Natural killer cell (primary cell): Measurements from ENCODE around the gene HPS5. TPM values are rescaled to one million over a fixed set of nuclear protein-coding genes. Genes with fewer than 3 reads are reported as not detected.
A peak's percentile ranks its signal among the peaks of the same experiment; 100 is the strongest.
"Not testable (repeated sequence)": the region's sequence is repeated elsewhere in the genome, so short reads cannot be mapped to it uniquely, and the experiment has no call there.

ENCODE experiments used
- ATAC-seq, 3 donors: fragments of 150-1000 bp in 2 of 3; fragments of 200-7000 bp in 1 of 3; cut with Tn5 transposase; 1 replicate in 1 of 3; 2 replicates in 2 of 3; pipeline ENCODE4 v1.10.0; 2021; ENCODE audit warnings: mild to moderate bottlenecking in 2 of 3, moderate library complexity in 2 of 3
- DNase-seq, 2 donors: peaks; one replicate each; pipeline versions ENCODE4 v3.0.0 to v3.0.0-alpha.2; 2013 to 2021; ENCODE audit warnings: mixed read lengths in 1 of 2
- H3K27ac ChIP-seq: one replicate; pipeline ENCODE4 v1.5.1; 2013; ENCODE audit warnings: mild to moderate bottlenecking, low read length
- H3K27me3 ChIP-seq: one replicate; pipeline ENCODE4 v1.6.1; 2013; ENCODE audit warnings: low read length; ENCODE audit not compliant: control insufficient read depth, insufficient read depth
- H3K36me3 ChIP-seq: one replicate; pipeline ENCODE4 v1.6.1; 2013; ENCODE audit warnings: low read length; ENCODE audit not compliant: control insufficient read depth, insufficient read depth
- H3K4me1 ChIP-seq: one replicate; pipeline ENCODE4 v1.6.1; 2013; ENCODE audit warnings: low read length; ENCODE audit not compliant: control insufficient read depth, insufficient read depth
- H3K4me3 ChIP-seq: one replicate; pipeline ENCODE4 v1.5.1; 2013; ENCODE audit warnings: low read length
- H3K9me3 ChIP-seq: one replicate; pipeline ENCODE4 v1.6.1; 2013; ENCODE audit warnings: low read length; ENCODE audit not compliant: control insufficient read depth, insufficient read depth
- H3K27ac Mint-ChIP-seq, 2 donors: one replicate each; pipeline ENCODE4 v1.8.0; 2022; ENCODE audit warnings: mild to moderate bottlenecking in 2 of 2, mixed read lengths in 2 of 2, moderate library complexity in 1 of 2
- H3K27me3 Mint-ChIP-seq, 2 donors: one replicate each; pipeline ENCODE4 v1.8.0; 2022; ENCODE audit warnings: low read depth in 2 of 2, mixed read lengths in 2 of 2
- H3K36me3 Mint-ChIP-seq: one replicate; pipeline ENCODE4 v1.8.0; 2022; ENCODE audit warnings: mixed read lengths
- H3K4me1 Mint-ChIP-seq, 2 donors: one replicate each; pipeline ENCODE4 v1.8.0; 2022; ENCODE audit warnings: mixed read lengths in 2 of 2
- H3K4me3 Mint-ChIP-seq: one replicate; pipeline ENCODE4 v1.8.0; 2022; ENCODE audit warnings: mild to moderate bottlenecking, moderate library complexity, mixed read lengths
- H3K9me3 Mint-ChIP-seq, 2 donors: one replicate each; pipeline ENCODE4 v1.8.0; 2022; ENCODE audit warnings: mixed read lengths in 2 of 2
- CTCF ChIP-seq: fragments of 200-600 bp; IDR thresholded peaks from one replicate; pipeline ENCODE4 v1.8.0; 2022; ENCODE audit warnings: antibody characterized with exemption
- WGBS: methylation state at CpG from one replicate; pipeline ENCODE4 v1.1.7; 2013; ENCODE audit warnings: missing lambda C conversion rate; ENCODE audit not compliant: insufficient coverage; 5-methylcytosine and 5-hydroxymethylcytosine counted together
- intact Hi-C: fragments of 100-400 bp; cut with micrococcal nuclease; formaldehyde crosslinking; loops from one replicate; pipeline ENCODE4 v1.14.2; 2022
- total RNA-seq, 4 donors: library from RNA; stranded (reverse); fragments of 120-200 nt in 1 of 4; gene quantifications; one replicate each; pipeline versions ENCODE4 v1.2.3 to v1.2.4, GENCODE V29; 2013 to 2022

HPS5 gene
- total RNA-seq, 3 donors from 2014 or later (not counting 1 experiment from before 2014, with no cell fraction given) = 11.5 to 14.5 (median 14.0) TPM

- H3K27ac ChIP-seq = no peak overlapping the region
- H3K36me3 ChIP-seq = no peaks in the 10 kb centered on the region
- no peaks in the 10 kb centered on the region for H3K4me1 ChIP-seq
- 86% methylated on average over 4 of the region's 4 CpGs for WGBS
- ATAC-seq = no peak
- Mint-ChIP-seq H3K27me3 (no peaks in the 10 kb centered on the region), H3K4me3 (no peak overlapping the region), H3K4me1 (no peaks in the 10 kb centered on the region), H3K36me3 (no peaks in the 10 kb centered on the region), H3K27ac (no peak overlapping the region), H3K9me3 (no peaks in the 10 kb centered on the region)
- no peaks in the 10 kb centered on the region for H3K27me3 ChIP-seq
- no peak overlapping the region for H3K4me3 ChIP-seq
- H3K9me3 ChIP-seq = no peaks in the 10 kb centered on the region
- DNase-seq = no peak
- intact Hi-C loops = no loop called here
- no peak for TF ChIP-seq CTCF
These were observed 50.7 kb downstream of the HPS5 start for GRCh38 chr11:18271206-18271605.

- H3K4me1 ChIP-seq = peaks cover 3% of the 10 kb centered on the region
- no peaks in the 10 kb centered on the region for H3K9me3 ChIP-seq
- Mint-ChIP-seq H3K9me3 (no peaks in the 10 kb centered on the region), H3K4me1 (no peaks in the 10 kb centered on the region), H3K27ac (no peak overlapping the region), H3K4me3 (no peak overlapping the region), H3K27me3 (no peaks in the 10 kb centered on the region), H3K36me3 (no peaks in the 10 kb centered on the region)
- H3K4me3 ChIP-seq = no peak overlapping the region
- WGBS = 83% methylated on average over 4 of the region's 4 CpGs
- TF ChIP-seq CTCF = no peak
- DNase-seq (no peak), ATAC-seq (no peak)
- intact Hi-C loops = no loop called here
- H3K27ac ChIP-seq = no peak overlapping the region
- H3K27me3 ChIP-seq = no peaks in the 10 kb centered on the region
- no peaks in the 10 kb centered on the region for H3K36me3 ChIP-seq
These were observed 51.8 kb downstream of the HPS5 start for GRCh38 chr11:18270102-18270501.

- H3K27me3 ChIP-seq, ATAC-seq, DNase-seq, H3K4me3 Mint-ChIP-seq, H3K27me3 Mint-ChIP-seq, H3K9me3 ChIP-seq, H3K36me3 Mint-ChIP-seq, H3K4me1 Mint-ChIP-seq, H3K4me3 ChIP-seq, H3K27ac ChIP-seq, H3K4me1 ChIP-seq, H3K9me3 Mint-ChIP-seq, H3K27ac Mint-ChIP-seq, H3K36me3 ChIP-seq, intact Hi-C loops: not testable (repeated sequence)
- WGBS = no CpG with 5 or more reads among the region's 5 CpGs
These were observed 52.7 kb downstream of the HPS5 start for GRCh38 chr11:18269252-18269651.

- H3K27ac Mint-ChIP-seq, H3K27me3 ChIP-seq, intact Hi-C loops, H3K27me3 Mint-ChIP-seq, H3K4me1 ChIP-seq, H3K36me3 Mint-ChIP-seq, H3K9me3 ChIP-seq, H3K9me3 Mint-ChIP-seq, H3K4me3 ChIP-seq, H3K4me1 Mint-ChIP-seq, H3K36me3 ChIP-seq, H3K4me3 Mint-ChIP-seq, DNase-seq: not testable (repeated sequence)
- WGBS = 78% methylated on average over 4 of the region's 10 CpGs
- peak in 2 of 3 donors; percentile 44 to 48 for ATAC-seq
- H3K27ac ChIP-seq = peak overlapping the region; percentile 51
These were observed 54.4 kb downstream of the HPS5 start for GRCh38 chr11:18267335-18268133.
